ENCODE data around the gene FBXO47.

Gene FBXO47

GRCh38 chr17:38892083-38892482 lies 75.1 kb downstream of the FBXO47 start:
- no peak overlapping the region for H3K27ac ChIP-seq (ENCODE audit: extremely low read depth, low read depth, low read length)
- H3K36me3 ChIP-seq (ENCODE audit: control insufficient read depth in 2 of 2, insufficient read depth in 1 of 2, low read length in 2 of 2) = peaks cover 0 to 57% of the 10 kb centered on the region in 2 experiments; a peak in 2 of 3 replicates
- no peaks in the 10 kb centered on the region for H3K4me1 ChIP-seq (ENCODE audit: control insufficient read depth, insufficient read depth, low read length)
- TF ChIP-seq ZNF48 (tag by site-specific recombination; IDR thresholded peaks at IDR 0.05) (no peak), SCRT1 (tag by site-specific recombination; IDR thresholded peaks at IDR 0.05; ENCODE audit: borderline replicate concordance) (peak; percentile 80), ZSCAN23 (tag by site-specific recombination; IDR thresholded peaks at IDR 0.05) (no peak), SCRT2 (tag by site-specific recombination; IDR thresholded peaks at IDR 0.05) (peak; percentile 77), ZNF292 (tag by site-specific recombination; IDR thresholded peaks at IDR 0.05; ENCODE audit: borderline replicate concordance, low read depth) (no peak), ZNF398 (tag by site-specific recombination; IDR thresholded peaks at IDR 0.05) (no peak)
- CTCF ChIA-PET = interaction anchor here (1.0 kb wide), 1 partner anchor 32 kb away, joined by 4 read pairs; no protein-coding TSS in a partner anchor
- POLR2A ChIA-PET = interaction anchor here (0.6 to 1.0 kb wide), 3 partner anchors 21 to 308 kb away, joined by 3 read pairs; partner anchors contain the start of genes LASP1 and RPL19
- H3K9me3 ChIP-seq (ENCODE audit: control insufficient read depth, insufficient read depth, low read depth, low read length) = no peaks in the 10 kb centered on the region
- H3K4me3 ChIP-seq (ENCODE audit: low read depth, low read length) = no peak overlapping the region

- 0 out of 2 replicates have a peak, but pooled peaks cover 1% of the 10 kb centered on the region for H3K4me1 ChIP-seq (ENCODE audit: control insufficient read depth, insufficient read depth, low read length)
- peaks cover 0 to 53% of the 10 kb centered on the region in 2 experiments; a peak in 2 of 3 replicates for H3K36me3 ChIP-seq (ENCODE audit: control insufficient read depth in 2 of 2, insufficient read depth in 1 of 2, low read length in 2 of 2)
- no peaks in the 10 kb centered on the region for H3K9me3 ChIP-seq (ENCODE audit: control insufficient read depth, insufficient read depth, low read depth, low read length)
- H3K4me3 ChIP-seq (ENCODE audit: low read depth, low read length) = no peak overlapping the region
- no peak overlapping the region for H3K27ac ChIP-seq (ENCODE audit: extremely low read depth, low read depth, low read length)
- ChIA-PET CTCF (interaction anchor here (1.0 kb wide), 1 partner anchor 32 kb away, joined by 4 read pairs; no protein-coding TSS in a partner anchor), POLR2A (interaction anchor here (0.6 to 1.0 kb wide), 3 partner anchors 21 to 309 kb away, joined by 3 read pairs; partner anchors contain the start of genes LASP1 and RPL19)
- TF ChIP-seq ZNF626 (tag by site-specific recombination; IDR thresholded peaks at IDR 0.05) = no peak
- no peak for TF ChIP-seq ZNF335 (tag by site-specific recombination; conservative IDR thresholded peaks at IDR 0.05)
- TF ChIP-seq OVOL3 (tag by site-specific recombination; IDR thresholded peaks at IDR 0.05) = no peak
- TF ChIP-seq KLF8 (tag by site-specific recombination; IDR thresholded peaks at IDR 0.05) = no peak
- TF ChIP-seq, protein P1, sequence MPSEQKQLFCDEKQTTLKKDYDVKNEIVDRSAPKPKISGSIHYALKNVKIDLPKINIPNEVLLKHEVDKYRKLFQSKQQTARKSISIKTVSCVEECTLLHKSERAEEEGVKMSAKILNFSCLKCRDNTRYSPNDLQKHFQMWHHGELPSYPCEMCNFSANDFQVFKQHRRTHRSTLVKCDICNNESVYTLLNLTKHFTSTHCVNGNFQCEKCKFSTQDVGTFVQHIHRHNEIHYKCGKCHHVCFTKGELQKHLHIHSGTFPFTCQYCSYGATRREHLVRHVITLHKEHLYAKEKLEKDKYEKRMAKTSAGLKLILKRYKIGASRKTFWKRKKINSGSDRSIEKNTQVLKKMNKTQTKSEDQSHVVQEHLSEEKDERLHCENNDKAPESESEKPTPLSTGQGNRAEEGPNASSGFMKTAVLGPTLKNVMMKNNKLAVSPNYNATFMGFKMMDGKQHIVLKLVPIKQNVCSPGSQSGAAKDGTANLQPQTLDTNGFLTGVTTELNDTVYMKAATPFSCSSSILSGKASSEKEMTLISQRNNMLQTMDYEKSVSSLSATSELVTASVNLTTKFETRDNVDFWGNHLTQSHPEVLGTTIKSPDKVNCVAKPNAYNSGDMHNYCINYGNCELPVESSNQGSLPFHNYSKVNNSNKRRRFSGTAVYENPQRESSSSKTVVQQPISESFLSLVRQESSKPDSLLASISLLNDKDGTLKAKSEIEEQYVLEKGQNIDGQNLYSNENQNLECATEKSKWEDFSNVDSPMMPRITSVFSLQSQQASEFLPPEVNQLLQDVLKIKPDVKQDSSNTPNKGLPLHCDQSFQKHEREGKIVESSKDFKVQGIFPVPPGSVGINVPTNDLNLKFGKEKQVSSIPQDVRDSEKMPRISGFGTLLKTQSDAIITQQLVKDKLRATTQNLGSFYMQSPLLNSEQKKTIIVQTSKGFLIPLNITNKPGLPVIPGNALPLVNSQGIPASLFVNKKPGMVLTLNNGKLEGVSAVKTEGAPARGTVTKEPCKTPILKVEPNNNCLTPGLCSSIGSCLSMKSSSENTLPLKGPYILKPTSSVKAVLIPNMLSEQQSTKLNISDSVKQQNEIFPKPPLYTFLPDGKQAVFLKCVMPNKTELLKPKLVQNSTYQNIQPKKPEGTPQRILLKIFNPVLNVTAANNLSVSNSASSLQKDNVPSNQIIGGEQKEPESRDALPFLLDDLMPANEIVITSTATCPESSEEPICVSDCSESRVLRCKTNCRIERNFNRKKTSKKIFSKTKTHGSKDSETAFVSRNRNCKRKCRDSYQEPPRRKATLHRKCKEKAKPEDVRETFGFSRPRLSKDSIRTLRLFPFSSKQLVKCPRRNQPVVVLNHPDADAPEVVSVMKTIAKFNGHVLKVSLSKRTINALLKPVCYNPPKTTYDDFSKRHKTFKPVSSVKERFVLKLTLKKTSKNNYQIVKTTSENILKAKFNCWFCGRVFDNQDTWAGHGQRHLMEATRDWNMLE (tag by site-specific recombination; conservative IDR thresholded peaks at IDR 0.05; ENCODE audit: low read depth) = no peak
- TF ChIP-seq ZNF555 (tag by site-specific recombination; conservative IDR thresholded peaks at IDR 0.05) = no peak
- TF ChIP-seq GLI2 (tag by site-specific recombination; IDR thresholded peaks at IDR 0.05; ENCODE audit: borderline replicate concordance, low read depth) = no peak
- TF ChIP-seq INSM2 (tag by site-specific recombination; IDR thresholded peaks at IDR 0.05) = no peak
- TF ChIP-seq ZBTB21 (tag by site-specific recombination; IDR thresholded peaks at IDR 0.05) = no peak
- no peak for TF ChIP-seq ZBTB11 (tag by site-specific recombination; conservative IDR thresholded peaks at IDR 0.05; ENCODE audit: low read depth)
- TF ChIP-seq, protein P2, sequence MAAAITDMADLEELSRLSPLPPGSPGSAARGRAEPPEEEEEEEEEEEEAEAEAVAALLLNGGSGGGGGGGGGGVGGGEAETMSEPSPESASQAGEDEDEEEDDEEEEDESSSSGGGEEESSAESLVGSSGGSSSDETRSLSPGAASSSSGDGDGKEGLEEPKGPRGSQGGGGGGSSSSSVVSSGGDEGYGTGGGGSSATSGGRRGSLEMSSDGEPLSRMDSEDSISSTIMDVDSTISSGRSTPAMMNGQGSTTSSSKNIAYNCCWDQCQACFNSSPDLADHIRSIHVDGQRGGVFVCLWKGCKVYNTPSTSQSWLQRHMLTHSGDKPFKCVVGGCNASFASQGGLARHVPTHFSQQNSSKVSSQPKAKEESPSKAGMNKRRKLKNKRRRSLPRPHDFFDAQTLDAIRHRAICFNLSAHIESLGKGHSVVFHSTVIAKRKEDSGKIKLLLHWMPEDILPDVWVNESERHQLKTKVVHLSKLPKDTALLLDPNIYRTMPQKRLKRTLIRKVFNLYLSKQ (tag by site-specific recombination; IDR thresholded peaks at IDR 0.05; ENCODE audit: borderline replicate concordance) = no peak
- no peak for TF ChIP-seq ZNF114 (tag by site-specific recombination; IDR thresholded peaks at IDR 0.05)
Observed at GRCh38 chr17:38891441-38891840, 75.8 kb downstream of the FBXO47 start.

All from HEK293 (cell line).